GM12875 (cell line): Measurements from ENCODE around the gene SHC4.

Experiments used
- H3K4me3 ChIP-seq: one replicate; pipeline ENCODE4 v1.5.1; 2011; ENCODE audit warnings: low read depth, low read length, control low read depth
- CTCF ChIP-seq: IDR thresholded peaks from 2 replicates; pipeline ENCODE4 v1.5.1; 2011; ENCODE audit warnings: low read depth, mild to moderate bottlenecking, control low read depth, inconsistent platforms, low read length, moderate library complexity, borderline replicate concordance; ENCODE audit not compliant: insufficient read depth

SHC4 gene

DNA sequence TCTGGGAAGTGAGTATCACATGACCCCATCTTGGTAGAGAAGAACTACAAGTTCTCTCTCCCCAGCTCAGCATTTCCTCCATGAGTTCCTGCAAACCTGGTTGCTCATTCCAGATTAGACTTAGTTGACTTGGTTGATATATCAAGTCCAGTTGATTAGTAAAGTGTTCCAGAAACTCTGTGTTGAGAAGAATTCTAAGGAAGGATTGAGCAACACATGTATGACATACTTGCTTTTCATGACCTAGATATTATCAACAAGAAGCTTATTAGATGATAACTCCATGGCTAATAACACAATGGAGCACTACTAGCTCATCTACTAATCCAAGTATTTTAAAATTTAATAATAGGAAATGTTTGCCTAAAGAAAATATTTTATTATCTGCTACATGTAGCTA is 92.2 kb downstream of the SHC4 start:
- H3K4me3 ChIP-seq: no peak overlapping the region
- TF ChIP-seq CTCF: no peak

- no peak for TF ChIP-seq CTCF
- H3K4me3 ChIP-seq: no peak overlapping the region
These were observed 93.8 kb downstream of the SHC4 start for GRCh38 chr15:48869966-48870365.

DNA sequence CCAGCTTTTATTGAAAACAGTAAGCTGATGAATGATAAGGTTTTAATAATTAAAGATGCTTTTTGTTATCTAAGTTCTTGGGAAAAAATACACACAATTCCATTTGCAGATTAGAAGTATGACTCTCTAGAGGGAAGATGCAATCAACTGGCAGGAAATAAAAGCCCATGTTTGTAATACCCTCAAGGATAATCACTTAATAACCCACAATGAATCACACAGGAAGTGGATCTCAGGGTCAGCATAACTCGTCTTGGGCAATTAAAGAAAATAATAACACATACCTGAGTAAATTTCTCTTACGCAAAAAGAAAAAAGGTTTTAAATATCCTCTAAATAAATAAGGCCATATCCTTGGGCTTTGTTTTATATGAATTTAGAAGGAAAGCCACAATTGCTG is 95.2 kb downstream of the SHC4 start:
- TF ChIP-seq CTCF: no peak
- H3K4me3 ChIP-seq: no peak overlapping the region

- H3K4me3 ChIP-seq: no peak overlapping the region
- no peak for TF ChIP-seq CTCF
These were observed 95.7 kb downstream of the SHC4 start for GRCh38 chr15:48868023-48868422.

DNA sequence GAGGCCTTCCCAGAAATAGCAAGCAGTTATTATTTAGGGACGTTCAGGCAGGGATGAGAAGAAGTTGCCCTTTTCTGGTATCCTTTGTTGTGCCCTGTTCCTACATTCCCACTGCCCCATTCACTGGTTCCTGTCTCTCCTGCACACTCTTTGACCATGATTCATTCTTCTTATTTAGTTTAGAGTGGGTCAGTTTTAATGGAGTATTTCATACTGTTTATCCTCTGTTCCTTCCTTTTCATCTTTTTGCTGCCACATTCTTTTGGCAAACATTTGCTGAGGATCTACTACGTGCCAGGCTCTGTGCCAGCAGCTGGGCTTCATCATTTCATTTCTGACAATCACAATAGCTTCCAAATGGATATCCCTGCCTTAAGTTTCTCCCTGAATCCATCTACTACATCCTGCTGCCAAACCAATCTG is 97.6 kb downstream of the SHC4 start:
- H3K4me3 ChIP-seq: no peak overlapping the region
- no peak for TF ChIP-seq CTCF

- H3K4me3 ChIP-seq: no peak overlapping the region
- TF ChIP-seq CTCF: no peak
These were observed 98.2 kb downstream of the SHC4 start for GRCh38 chr15:48865370-48866079.

DNA sequence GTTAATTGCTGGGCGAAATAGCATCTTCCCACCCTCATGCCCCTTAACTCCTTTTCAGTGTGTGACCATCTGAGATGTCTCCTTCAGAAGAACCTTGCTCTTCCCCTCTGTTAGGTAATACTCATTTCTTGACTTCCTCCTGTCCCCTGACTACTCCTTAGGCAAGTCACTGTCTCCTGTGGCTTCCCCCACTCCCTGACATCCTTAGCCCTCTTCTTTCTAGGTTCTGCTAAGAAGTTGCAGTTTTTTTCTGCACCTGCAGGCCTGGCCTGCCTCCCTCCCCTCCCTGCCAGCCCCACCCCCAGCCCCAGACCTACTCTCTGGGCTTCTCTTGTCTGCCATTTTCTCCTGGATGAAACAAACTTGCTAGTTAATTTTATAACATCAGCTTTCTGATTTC is 101.0 kb downstream of the SHC4 start:
- no peak for TF ChIP-seq CTCF
- no peak overlapping the region for H3K4me3 ChIP-seq
